K562 (cell line): Measurements from ENCODE around the gene COX7B. TPM values are rescaled to one million over a fixed set of nuclear protein-coding genes. Genes with fewer than 3 reads are reported as not detected.

Source experiments
- ASH1L ChIP-seq: fragments of 450-650 bp; IDR thresholded peaks from 2 replicates; pipeline ENCODE4 v1.6.1; 2018; ENCODE audit warnings: borderline replicate concordance, mild to moderate bottlenecking, low read depth; ENCODE audit not compliant: partially characterized antibody
- BACH1 ChIP-seq: fragments of 200-800 bp; sonication (Bioruptor generic); IDR thresholded peaks from 2 replicates; pipeline ENCODE4 v1.6.1; 2016; ENCODE audit warnings: missing genetic modification characterization, missing compliant biosample characterization
- CCNT2 ChIP-seq: IDR thresholded peaks from 2 replicates; pipeline ENCODE4 v1.6.1; 2011; ENCODE audit warnings: borderline replicate concordance, low read depth, mild to moderate bottlenecking, moderate library complexity, mixed read lengths, low read length; ENCODE audit not compliant: insufficient read length; ENCODE audit errors: extremely low read depth
- COPS2 ChIP-seq: fragments of 450-650 bp; conservative IDR thresholded peaks from 2 replicates; pipeline ENCODE4 v1.6.1; 2016; ENCODE audit warnings: mild to moderate bottlenecking, moderate library complexity
- EGR1 ChIP-seq: fragments of 450-650 bp; conservative IDR thresholded peaks from 2 replicates; pipeline ENCODE4 v1.6.1; 2017; ENCODE audit warnings: mild to moderate bottlenecking
- ELK1 ChIP-seq: sonication (generic); formaldehyde crosslinking; IDR thresholded peaks from 2 replicates; pipeline ENCODE4 v1.8.1; 2022; ENCODE audit warnings: missing genetic modification reagents
- ETV1 ChIP-seq: fragments of 450-650 bp; conservative IDR thresholded peaks from 2 replicates; pipeline ENCODE4 v1.6.1; 2016; ENCODE audit warnings: missing genetic modification characterization, control low read depth, low read depth, missing compliant biosample characterization
- EWSR1 ChIP-seq: fragments of 450-650 bp; IDR thresholded peaks from 2 replicates; pipeline ENCODE4 v1.6.1; 2018; ENCODE audit warnings: borderline replicate concordance, mild to moderate bottlenecking, low read depth, moderate library complexity; ENCODE audit not compliant: partially characterized antibody
- FIP1L1 ChIP-seq: fragments of 200-400 bp; formaldehyde crosslinking; IDR thresholded peaks from 2 replicates; pipeline ENCODE4 v1.6.1; 2018; ENCODE audit warnings: mild to moderate bottlenecking, low read depth, low read length; ENCODE audit not compliant: poor library complexity, severe bottlenecking
- FOSL1 ChIP-seq: fragments of 200-800 bp; sonication (Bioruptor generic); conservative IDR thresholded peaks from 2 replicates; pipeline ENCODE4 v1.6.1; 2016; ENCODE audit warnings: missing genetic modification characterization, missing compliant biosample characterization
- KLF10 ChIP-seq: fragments of 250-450 bp; sonication (Bioruptor Pico); IDR thresholded peaks from 2 replicates; pipeline ENCODE4 v1.6.1; 2021; ENCODE audit warnings: matching md5 sums
- NUFIP1 ChIP-seq: fragments of 450-650 bp; IDR thresholded peaks from 2 replicates; pipeline ENCODE4 v1.6.1; 2018; ENCODE audit not compliant: partially characterized antibody
- POLR3G ChIP-seq: IDR thresholded peaks from 2 replicates; pipeline ENCODE4 v1.6.1; 2011; ENCODE audit not compliant: insufficient read length, insufficient replicate concordance; ENCODE audit errors: extremely low read depth
- PTTG1 ChIP-seq: fragments of 450-650 bp; IDR thresholded peaks from 2 replicates; pipeline ENCODE4 v1.6.1; 2016; ENCODE audit warnings: low read depth, mild to moderate bottlenecking, missing genetic modification characterization, missing compliant biosample characterization
- SUPT5H ChIP-seq: fragments of 450-650 bp; IDR thresholded peaks from 2 replicates; pipeline ENCODE4 v1.6.1; 2016
- TAF7 ChIP-seq: fragments of 450-650 bp; IDR thresholded peaks from 2 replicates; pipeline ENCODE4 v1.6.1; 2016; ENCODE audit warnings: missing genetic modification characterization, missing compliant biosample characterization
- ZNF408 ChIP-seq: fragments of 250-450 bp; sonication (Bioruptor Pico); IDR thresholded peaks from 2 replicates; pipeline ENCODE4 v1.4.0; 2020; ENCODE audit warnings: low read depth, mild to moderate bottlenecking, moderate library complexity
- ZNF561 ChIP-seq: fragments of 450-650 bp; formaldehyde crosslinking; conservative IDR thresholded peaks from 2 replicates; pipeline ENCODE4 v1.4.0; 2020; ENCODE audit warnings: mild to moderate bottlenecking, moderate library complexity
- ZNF584 ChIP-seq: fragments of 200-800 bp; sonication (Bioruptor generic); IDR thresholded peaks from 2 replicates; pipeline ENCODE4 v1.6.1; 2016; ENCODE audit warnings: low read depth, mild to moderate bottlenecking, missing genetic modification characterization, missing compliant biosample characterization
- ZNF707 ChIP-seq: fragments of 250-450 bp; sonication (Bioruptor Pico); conservative IDR thresholded peaks from 2 replicates; pipeline ENCODE4 v1.8.0; 2022; ENCODE audit warnings: inconsistent platforms, mild to moderate bottlenecking, moderate library complexity
- polyA plus RNA-seq, 8 experiments: library from polyadenylated mRNA; depleted of rRNA in 4 of 8; stranded (reverse) in 5 of 8; unstranded in 3 of 8; fragments of >200 nt; fragmentation: Nextera tagmentation in 2 of 8; fragmentation: Illumina TruSeq in 1 of 8; extraction: Ambion mirVana in 2 of 8; extraction: Trizol in 1 of 8; gene quantifications; 2 replicates each; pipeline versions ENCODE4 v1.2.1 to v1.2.3, GENCODE V29; 2011 to 2014; ENCODE audit warnings: inconsistent platforms in 1 of 8, missing spikeins in 1 of 8
- total RNA-seq, 7 experiments: library from RNA; depleted of rRNA in 6 of 7; stranded (reverse); fragments of >200 nt in 6 of 7; fragmentation: Illumina TruSeq in 2 of 7; extraction: Trizol in 2 of 7; gene quantifications; 2 replicates each; pipeline versions ENCODE4 v1.2.1 to v1.2.3, GENCODE V29; 2011 to 2021; ENCODE audit warnings: low replicate concordance in 1 of 7
- TF ChIP-seq, protein P1 (sequence below): fragments of 250-450 bp; sonication (Bioruptor Pico); IDR thresholded peaks from 2 replicates; pipeline ENCODE4 v1.5.0; 2020; ENCODE audit warnings: mild to moderate bottlenecking
- TF ChIP-seq, protein P2 (sequence below): sonication (generic); formaldehyde crosslinking; IDR thresholded peaks from 2 replicates; pipeline ENCODE4 v1.8.0; 2022; ENCODE audit warnings: missing genetic modification reagents, mild to moderate bottlenecking, borderline replicate concordance

Gene COX7B
- total and polyA plus RNA-seq, 9 of the 15 experiments (the other 6 are each of a cell fraction or from before 2014, with no cell fraction given) = 549 to 2,891 (median 1,307) TPM

DNA sequence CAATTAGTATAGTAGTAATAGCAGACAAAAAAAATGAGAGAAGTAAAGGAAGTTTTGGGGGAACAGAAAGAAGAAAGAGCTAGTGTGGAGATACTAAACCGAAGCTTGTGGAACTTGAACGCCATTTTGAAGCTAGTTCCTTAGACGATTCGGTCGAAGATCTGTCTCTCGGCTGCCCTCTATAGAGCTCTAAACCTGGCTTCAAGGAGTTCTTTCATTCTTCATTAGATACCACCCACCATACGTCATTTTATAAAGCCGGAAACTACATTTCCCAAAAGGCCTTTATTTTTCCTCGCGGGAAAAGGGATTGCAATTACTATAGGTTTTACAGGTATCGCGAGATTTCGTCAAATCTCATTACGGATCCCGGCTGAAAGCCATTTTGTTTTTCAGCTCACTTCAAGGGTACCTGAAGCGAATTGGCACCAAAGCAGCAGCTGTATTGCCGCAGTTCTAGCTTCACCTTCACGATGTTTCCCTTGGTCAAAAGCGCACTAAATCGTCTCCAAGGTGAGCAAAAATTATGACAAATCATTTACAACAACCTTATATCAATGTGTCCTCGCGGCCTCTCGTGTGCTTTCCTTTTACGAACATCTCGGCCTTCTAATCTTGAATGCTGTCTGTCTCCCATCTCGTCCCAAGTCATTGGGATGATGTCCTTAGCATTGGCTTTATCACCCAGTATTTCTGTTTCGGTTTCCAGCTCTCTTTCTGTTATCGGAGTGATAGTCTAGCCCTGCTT lies at the start of gene COX7B (continued):
- peak; percentile 48 for TF ChIP-seq ASH1L
- peak; percentile 89 for TF ChIP-seq SUPT5H
- TF ChIP-seq CCNT2 = no peak
- TF ChIP-seq POLR3G = no peak
- no peak for TF ChIP-seq ELK1
- TF ChIP-seq FOSL1 = no peak
- TF ChIP-seq ZNF408 (CRISPR knock-in tag) = no peak
- TF ChIP-seq ZNF561 (CRISPR knock-in tag) = no peak
- no peak for TF ChIP-seq EGR1
- no peak for TF ChIP-seq FIP1L1
- TF ChIP-seq TAF7 = peak; percentile 84
- 0 out of 2 replicates have a peak, but pooled peaks have one; percentile 12 for TF ChIP-seq ETV1 (tag)
- no peak for TF ChIP-seq KLF10 (CRISPR knock-in tag)
- TF ChIP-seq BACH1 (tag) = no peak; the same call in 1 of the 2 replicates
- TF ChIP-seq COPS2 = no peak
- TF ChIP-seq NUFIP1 = no peak
- no peak for TF ChIP-seq ZNF707
- no peak for TF ChIP-seq ZNF584 (CRISPR knock-in tag)
- TF ChIP-seq PTTG1 (tag) = no peak
- TF ChIP-seq, protein P1, sequence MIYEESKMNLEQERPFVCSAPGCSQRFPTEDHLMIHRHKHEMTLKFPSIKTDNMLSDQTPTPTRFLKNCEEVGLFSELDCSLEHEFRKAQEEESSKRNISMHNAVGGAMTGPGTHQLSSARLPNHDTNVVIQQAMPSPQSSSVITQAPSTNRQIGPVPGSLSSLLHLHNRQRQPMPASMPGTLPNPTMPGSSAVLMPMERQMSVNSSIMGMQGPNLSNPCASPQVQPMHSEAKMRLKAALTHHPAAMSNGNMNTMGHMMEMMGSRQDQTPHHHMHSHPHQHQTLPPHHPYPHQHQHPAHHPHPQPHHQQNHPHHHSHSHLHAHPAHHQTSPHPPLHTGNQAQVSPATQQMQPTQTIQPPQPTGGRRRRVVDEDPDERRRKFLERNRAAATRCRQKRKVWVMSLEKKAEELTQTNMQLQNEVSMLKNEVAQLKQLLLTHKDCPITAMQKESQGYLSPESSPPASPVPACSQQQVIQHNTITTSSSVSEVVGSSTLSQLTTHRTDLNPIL (CRISPR knock-in tag) = no peak
- TF ChIP-seq, protein P2, sequence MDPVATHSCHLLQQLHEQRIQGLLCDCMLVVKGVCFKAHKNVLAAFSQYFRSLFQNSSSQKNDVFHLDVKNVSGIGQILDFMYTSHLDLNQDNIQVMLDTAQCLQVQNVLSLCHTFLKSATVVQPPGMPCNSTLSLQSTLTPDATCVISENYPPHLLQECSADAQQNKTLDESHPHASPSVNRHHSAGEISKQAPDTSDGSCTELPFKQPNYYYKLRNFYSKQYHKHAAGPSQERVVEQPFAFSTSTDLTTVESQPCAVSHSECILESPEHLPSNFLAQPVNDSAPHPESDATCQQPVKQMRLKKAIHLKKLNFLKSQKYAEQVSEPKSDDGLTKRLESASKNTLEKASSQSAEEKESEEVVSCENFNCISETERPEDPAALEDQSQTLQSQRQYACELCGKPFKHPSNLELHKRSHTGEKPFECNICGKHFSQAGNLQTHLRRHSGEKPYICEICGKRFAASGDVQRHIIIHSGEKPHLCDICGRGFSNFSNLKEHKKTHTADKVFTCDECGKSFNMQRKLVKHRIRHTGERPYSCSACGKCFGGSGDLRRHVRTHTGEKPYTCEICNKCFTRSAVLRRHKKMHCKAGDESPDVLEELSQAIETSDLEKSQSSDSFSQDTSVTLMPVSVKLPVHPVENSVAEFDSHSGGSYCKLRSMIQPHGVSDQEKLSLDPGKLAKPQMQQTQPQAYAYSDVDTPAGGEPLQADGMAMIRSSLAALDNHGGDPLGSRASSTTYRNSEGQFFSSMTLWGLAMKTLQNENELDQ (CRISPR knock-in tag) = no peak
- TF ChIP-seq EWSR1 = no peak
